Progenitor cell of endocrine pancreas (in vitro differentiated cells): Measurements from ENCODE around the gene IL17F. TPM values are rescaled to one million over a fixed set of nuclear protein-coding genes. Genes with fewer than 3 reads are reported as not detected.
A peak's percentile ranks its signal among the peaks of the same experiment; 100 is the strongest.

Source experiments
- DNase-seq: peaks from one replicate; pipeline ENCODE4 v3.0.0; 2021; ENCODE audit warnings: low spot score; ENCODE audit not compliant: unreplicated experiment
- H3K27ac Mint-ChIP-seq: 2 replicates; pipeline ENCODE4 v1.8.0; 2021; ENCODE audit warnings: mild to moderate bottlenecking, moderate library complexity, mixed read lengths
- H3K27me3 Mint-ChIP-seq: 2 replicates; pipeline ENCODE4 v1.8.0; 2021; ENCODE audit warnings: mixed read lengths
- H3K36me3 Mint-ChIP-seq: 2 replicates; pipeline ENCODE4 v1.8.0; 2022; ENCODE audit warnings: mixed read lengths; ENCODE audit not compliant: insufficient read depth
- H3K4me1 Mint-ChIP-seq: 2 replicates; pipeline ENCODE4 v1.8.0; 2021; ENCODE audit warnings: low read depth, mixed read lengths
- H3K4me3 Mint-ChIP-seq: 2 replicates; pipeline ENCODE4 v1.8.0; 2021; ENCODE audit warnings: low read depth, mild to moderate bottlenecking, moderate library complexity, mixed read lengths
- H3K9me3 Mint-ChIP-seq: 2 replicates; pipeline ENCODE4 v1.8.0; 2021; ENCODE audit warnings: low read depth, mixed read lengths
- CTCF ChIP-seq: fragments of 200-600 bp; sonication (generic); IDR thresholded peaks from one replicate; pipeline ENCODE4 v1.5.0; 2021; ENCODE audit warnings: antibody characterized with exemption, mild to moderate bottlenecking; ENCODE audit not compliant: unreplicated experiment
- long read RNA-seq: library from polyadenylated mRNA; unstranded; transcript quantifications from one replicate; pipeline ENCODE4 v2.0.0, GENCODE V29; 2020
- total RNA-seq: library from RNA; stranded (reverse); gene quantifications from 2 replicates; pipeline ENCODE4 v1.2.1, GENCODE V29; 2021

IL17F gene
- not detected in 2 replicates for total RNA-seq
- long read RNA-seq = 0 reads

GRCh38 chr6:52244400-52244799 is at the start of gene IL17F:
TSS of gene IL17F (minus strand) at chr6:52244500. CDS start at chr6:52244429, 71 bp downstream.
- Mint-ChIP-seq H3K27ac (no peak within 1 kb of the TSS), H3K4me1 (no peaks in the 10 kb centered on the region), H3K4me3 (no peak within 1 kb of the TSS), H3K27me3 (no peaks in the 10 kb centered on the region), H3K36me3 (no peaks in the 10 kb centered on the region), H3K9me3 (no peaks in the 10 kb centered on the region)
- no peak for DNase-seq
- no peak for TF ChIP-seq CTCF

DNA sequence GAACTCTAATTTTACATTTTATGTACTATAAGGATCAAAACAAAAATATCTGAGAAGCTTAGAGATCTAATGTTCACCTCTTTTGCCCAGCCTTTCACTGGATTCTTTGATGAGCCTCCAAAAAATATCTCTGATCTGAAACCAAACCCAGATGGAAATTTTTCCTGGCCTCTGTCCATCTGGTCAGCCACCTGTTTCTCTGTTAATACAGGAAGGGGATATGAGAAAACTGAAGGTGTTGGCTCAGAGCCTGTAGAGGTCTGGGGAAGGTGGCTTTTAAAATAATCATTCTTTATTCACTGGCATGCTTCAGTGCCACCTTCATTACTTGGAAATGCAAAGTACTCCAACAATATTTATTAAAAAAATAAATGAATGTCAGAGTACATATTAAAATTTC is 48.8 kb upstream of the IL17F start:
- no peak for DNase-seq
- Mint-ChIP-seq H3K27me3 (no peaks in the 10 kb centered on the region), H3K4me1 (peaks cover under 1% of the 10 kb centered on the region), H3K9me3 (no peaks in the 10 kb centered on the region), H3K4me3 (no peak overlapping the region), H3K27ac (no peak overlapping the region), H3K36me3 (peaks cover 1% of the 10 kb centered on the region)
- TF ChIP-seq CTCF = no peak

- Mint-ChIP-seq H3K4me1 (peaks cover 6% of the 10 kb centered on the region), H3K27ac (no peak overlapping the region), H3K36me3 (no peaks in the 10 kb centered on the region), H3K27me3 (no peaks in the 10 kb centered on the region), H3K9me3 (no peaks in the 10 kb centered on the region), H3K4me3 (no peak overlapping the region)
- DNase-seq = no peak
- TF ChIP-seq CTCF = no peak
Observed at GRCh38 chr6:52288841-52289240, 44.5 kb upstream of the IL17F start.

GRCh38 chr6:52288216-52288615 is 43.9 kb upstream of the IL17F start:
- Mint-ChIP-seq H3K9me3 (no peaks in the 10 kb centered on the region), H3K36me3 (no peaks in the 10 kb centered on the region), H3K27ac (no peak overlapping the region), H3K27me3 (no peaks in the 10 kb centered on the region), H3K4me3 (no peak overlapping the region), H3K4me1 (peaks cover 10% of the 10 kb centered on the region)
- no peak for DNase-seq
- TF ChIP-seq CTCF = no peak

DNA sequence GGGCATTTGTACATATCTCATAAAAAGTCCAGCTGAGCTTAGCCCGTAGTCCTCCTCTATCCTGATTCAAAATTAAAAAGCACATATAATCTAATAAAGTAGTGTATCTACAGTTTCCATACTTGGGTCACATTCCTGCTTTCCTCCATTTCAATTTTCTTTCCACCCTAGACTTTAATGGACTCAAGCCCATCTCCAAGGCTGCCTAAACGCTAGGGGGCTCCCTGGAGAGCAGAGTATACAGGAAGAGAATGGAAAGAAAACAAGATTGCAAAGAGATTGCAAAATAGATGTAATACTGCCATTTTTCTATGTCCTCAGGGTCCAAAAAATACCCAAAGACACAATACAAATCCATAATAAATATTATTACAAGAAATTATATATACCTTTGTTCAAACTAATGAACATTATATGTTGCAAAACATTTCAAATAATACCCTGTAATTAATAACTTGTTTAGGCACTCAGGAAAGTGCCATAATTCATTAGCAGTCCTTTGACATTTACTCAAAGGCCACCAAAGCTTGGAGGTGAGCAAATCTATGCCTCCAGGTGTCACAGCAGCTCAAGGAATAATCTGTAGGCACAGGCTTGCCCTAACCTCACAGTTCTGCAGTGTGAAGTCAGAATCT is 42.6 kb upstream of the IL17F start:
- Mint-ChIP-seq H3K4me3 (no peak overlapping the region), H3K27ac (peak overlapping the region; percentile 16), H3K27me3 (no peaks in the 10 kb centered on the region), H3K9me3 (no peaks in the 10 kb centered on the region), H3K36me3 (peaks cover 6% of the 10 kb centered on the region), H3K4me1 (peaks cover 18% of the 10 kb centered on the region)
- peak; percentile 75 for TF ChIP-seq CTCF
- DNase-seq = peak; percentile 24
